Measurements from ENCODE around the gene LAG3.

Gene LAG3

GRCh38 chr12:6734506-6735387 is 37.6 kb upstream of the LAG3 start:
- TF ChIP-seq CREB1 (IDR thresholded peaks at IDR 0.05; ENCODE audit: low read depth) (no peak), MAX (IDR thresholded peaks at IDR 0.05) (no peak), TAF1 (IDR thresholded peaks at IDR 0.05; ENCODE audit: low read depth) (no peak), TCF12 (IDR thresholded peaks at IDR 0.05; ENCODE audit: low read depth) (no peak), EP300 (IDR thresholded peaks at IDR 0.05; ENCODE audit: borderline replicate concordance) (no peak), ZBTB7A (IDR thresholded peaks at IDR 0.05; ENCODE audit: low read depth) (no peak), CEBPB (IDR thresholded peaks at IDR 0.05) (no peak), NFIC (IDR thresholded peaks at IDR 0.05) (no peak), RAD21 (IDR thresholded peaks at IDR 0.05; ENCODE audit: low read depth) (no peak), TEAD4 (IDR thresholded peaks at IDR 0.05) (no peak), FOXM1 (IDR thresholded peaks at IDR 0.05; ENCODE audit: borderline replicate concordance, low read depth) (no peak)

- peak; percentile 86 for TF ChIP-seq RAD21 (IDR thresholded peaks at IDR 0.05; ENCODE audit: low read depth)
- 0 out of 2 replicates have a peak, but pooled peaks have one; percentile 11 for TF ChIP-seq NFIC (IDR thresholded peaks at IDR 0.05)
- TF ChIP-seq FOXM1 (IDR thresholded peaks at IDR 0.05; ENCODE audit: borderline replicate concordance, low read depth) = no peak
- no peak for TF ChIP-seq TEAD4 (IDR thresholded peaks at IDR 0.05)
These were observed 36.7 kb upstream of the LAG3 start for GRCh38 chr12:6735448-6736191.

DNA sequence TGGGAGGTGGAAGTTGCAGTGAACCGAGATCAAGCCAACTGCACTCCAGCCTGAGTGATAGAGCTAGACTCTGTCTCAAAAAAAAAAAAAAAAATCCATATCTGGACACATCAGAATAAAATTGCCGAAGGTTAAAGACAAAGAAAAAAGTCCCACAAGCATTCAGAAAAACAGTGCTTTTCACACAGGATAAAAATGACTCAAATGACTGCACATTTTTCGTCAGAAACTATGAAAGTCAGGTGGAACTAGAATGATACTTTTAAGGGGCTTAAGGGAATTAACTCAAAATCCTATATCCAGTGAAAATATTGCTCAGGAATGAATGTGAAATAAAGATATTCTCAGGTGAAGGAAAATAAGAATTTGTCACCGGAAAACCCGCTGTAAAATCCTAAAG is 35.6 kb upstream of the LAG3 start:
- no peak for TF ChIP-seq RAD21 (IDR thresholded peaks at IDR 0.05; ENCODE audit: low read depth)
- TF ChIP-seq TAF1 (IDR thresholded peaks at IDR 0.05; ENCODE audit: low read depth) = no peak
- TF ChIP-seq EP300 (IDR thresholded peaks at IDR 0.05; ENCODE audit: borderline replicate concordance) = no peak
- TF ChIP-seq TEAD4 (IDR thresholded peaks at IDR 0.05) = no peak
- no peak for TF ChIP-seq CREB1 (IDR thresholded peaks at IDR 0.05; ENCODE audit: low read depth)
- TF ChIP-seq CEBPB (IDR thresholded peaks at IDR 0.05) = no peak

DNA sequence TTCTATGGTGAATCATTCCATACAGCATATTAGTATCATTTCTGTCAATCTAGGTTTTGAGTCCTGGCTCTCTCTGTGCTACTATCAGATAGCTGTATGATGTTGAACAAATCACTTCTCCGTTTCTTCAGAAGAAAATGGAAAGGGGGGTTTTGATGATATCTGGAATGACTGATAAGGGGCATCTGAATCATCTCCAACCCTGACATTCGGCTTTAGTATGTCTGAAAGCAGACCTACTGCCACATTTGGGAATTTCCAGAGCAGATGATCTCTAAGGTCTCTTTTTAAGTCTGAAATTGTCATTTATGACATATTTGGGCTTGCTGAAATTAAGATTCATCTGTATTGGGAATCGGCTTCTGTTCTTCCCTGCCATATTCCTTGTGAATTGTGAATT is 29.5 kb upstream of the LAG3 start:
- TF ChIP-seq RAD21 (IDR thresholded peaks at IDR 0.05; ENCODE audit: low read depth) = no peak

DNA sequence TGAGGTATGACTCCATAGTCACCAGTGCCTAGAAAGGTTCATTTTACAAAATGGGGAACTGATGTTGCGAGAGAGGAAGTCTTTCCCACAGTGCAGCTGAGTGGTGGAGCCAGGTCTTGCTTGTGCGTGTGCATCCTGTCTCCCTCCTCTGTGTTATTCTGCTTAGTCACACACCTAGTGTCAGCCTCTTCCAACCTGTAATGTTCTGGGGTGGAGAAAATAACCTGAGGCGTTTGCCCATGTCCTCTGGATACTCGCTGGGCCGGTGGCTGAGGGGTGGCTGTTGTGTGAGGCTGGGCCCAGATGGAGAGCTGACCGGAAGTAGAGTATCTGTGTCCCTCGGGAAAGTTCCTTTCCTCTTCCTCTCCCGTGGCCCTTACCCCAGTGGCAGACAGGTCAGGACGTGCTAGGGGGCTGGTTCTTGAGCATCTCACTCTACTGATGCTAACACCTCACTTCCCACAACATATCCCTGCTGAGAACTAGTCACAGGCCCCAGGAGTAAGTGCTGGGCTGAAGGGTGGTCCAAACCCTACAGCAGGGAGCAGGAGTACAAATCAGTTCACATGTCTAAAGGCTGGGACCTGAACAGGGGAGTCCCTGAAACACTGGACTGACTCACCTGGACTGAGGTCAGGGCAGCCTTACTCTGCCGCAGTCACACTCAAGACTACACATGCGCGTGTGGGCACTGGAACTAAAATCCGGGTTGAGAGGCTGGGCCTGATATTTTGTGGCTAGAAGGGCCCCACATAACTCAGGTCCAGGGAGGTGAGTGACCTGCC is 26.4 kb upstream of the LAG3 start:
- TF ChIP-seq CREB1 (IDR thresholded peaks at IDR 0.05; ENCODE audit: low read depth) = no peak
- no peak for TF ChIP-seq ZBTB7A (IDR thresholded peaks at IDR 0.05; ENCODE audit: low read depth)
- TF ChIP-seq FOXM1 (IDR thresholded peaks at IDR 0.05; ENCODE audit: borderline replicate concordance, low read depth) = no peak
- TF ChIP-seq TAF1 (IDR thresholded peaks at IDR 0.05; ENCODE audit: low read depth) = no peak
- TF ChIP-seq EGR1 (IDR thresholded peaks at IDR 0.05) = no peak
- TF ChIP-seq YY1 (IDR thresholded peaks at IDR 0.05; ENCODE audit: low read depth) = no peak
- TF ChIP-seq MAX (IDR thresholded peaks at IDR 0.05) = no peak
- no peak for TF ChIP-seq EP300 (IDR thresholded peaks at IDR 0.05; ENCODE audit: borderline replicate concordance)
- TF ChIP-seq RAD21 (IDR thresholded peaks at IDR 0.05; ENCODE audit: low read depth) = no peak
- TF ChIP-seq, protein P1, sequence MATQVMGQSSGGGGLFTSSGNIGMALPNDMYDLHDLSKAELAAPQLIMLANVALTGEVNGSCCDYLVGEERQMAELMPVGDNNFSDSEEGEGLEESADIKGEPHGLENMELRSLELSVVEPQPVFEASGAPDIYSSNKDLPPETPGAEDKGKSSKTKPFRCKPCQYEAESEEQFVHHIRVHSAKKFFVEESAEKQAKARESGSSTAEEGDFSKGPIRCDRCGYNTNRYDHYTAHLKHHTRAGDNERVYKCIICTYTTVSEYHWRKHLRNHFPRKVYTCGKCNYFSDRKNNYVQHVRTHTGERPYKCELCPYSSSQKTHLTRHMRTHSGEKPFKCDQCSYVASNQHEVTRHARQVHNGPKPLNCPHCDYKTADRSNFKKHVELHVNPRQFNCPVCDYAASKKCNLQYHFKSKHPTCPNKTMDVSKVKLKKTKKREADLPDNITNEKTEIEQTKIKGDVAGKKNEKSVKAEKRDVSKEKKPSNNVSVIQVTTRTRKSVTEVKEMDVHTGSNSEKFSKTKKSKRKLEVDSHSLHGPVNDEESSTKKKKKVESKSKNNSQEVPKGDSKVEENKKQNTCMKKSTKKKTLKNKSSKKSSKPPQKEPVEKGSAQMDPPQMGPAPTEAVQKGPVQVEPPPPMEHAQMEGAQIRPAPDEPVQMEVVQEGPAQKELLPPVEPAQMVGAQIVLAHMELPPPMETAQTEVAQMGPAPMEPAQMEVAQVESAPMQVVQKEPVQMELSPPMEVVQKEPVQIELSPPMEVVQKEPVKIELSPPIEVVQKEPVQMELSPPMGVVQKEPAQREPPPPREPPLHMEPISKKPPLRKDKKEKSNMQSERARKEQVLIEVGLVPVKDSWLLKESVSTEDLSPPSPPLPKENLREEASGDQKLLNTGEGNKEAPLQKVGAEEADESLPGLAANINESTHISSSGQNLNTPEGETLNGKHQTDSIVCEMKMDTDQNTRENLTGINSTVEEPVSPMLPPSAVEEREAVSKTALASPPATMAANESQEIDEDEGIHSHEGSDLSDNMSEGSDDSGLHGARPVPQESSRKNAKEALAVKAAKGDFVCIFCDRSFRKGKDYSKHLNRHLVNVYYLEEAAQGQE (IDR thresholded peaks at IDR 0.05; ENCODE audit: low read depth) = no peak
- TF ChIP-seq TEAD4 (IDR thresholded peaks at IDR 0.05) = no peak
- TF ChIP-seq, protein P2, sequence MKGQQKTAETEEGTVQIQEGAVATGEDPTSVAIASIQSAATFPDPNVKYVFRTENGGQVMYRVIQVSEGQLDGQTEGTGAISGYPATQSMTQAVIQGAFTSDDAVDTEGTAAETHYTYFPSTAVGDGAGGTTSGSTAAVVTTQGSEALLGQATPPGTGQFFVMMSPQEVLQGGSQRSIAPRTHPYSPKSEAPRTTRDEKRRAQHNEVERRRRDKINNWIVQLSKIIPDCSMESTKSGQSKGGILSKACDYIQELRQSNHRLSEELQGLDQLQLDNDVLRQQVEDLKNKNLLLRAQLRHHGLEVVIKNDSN (IDR thresholded peaks at IDR 0.05) = no peak
- no peak for TF ChIP-seq NFIC (IDR thresholded peaks at IDR 0.05)
- no peak for TF ChIP-seq CEBPB (IDR thresholded peaks at IDR 0.05)

DNA sequence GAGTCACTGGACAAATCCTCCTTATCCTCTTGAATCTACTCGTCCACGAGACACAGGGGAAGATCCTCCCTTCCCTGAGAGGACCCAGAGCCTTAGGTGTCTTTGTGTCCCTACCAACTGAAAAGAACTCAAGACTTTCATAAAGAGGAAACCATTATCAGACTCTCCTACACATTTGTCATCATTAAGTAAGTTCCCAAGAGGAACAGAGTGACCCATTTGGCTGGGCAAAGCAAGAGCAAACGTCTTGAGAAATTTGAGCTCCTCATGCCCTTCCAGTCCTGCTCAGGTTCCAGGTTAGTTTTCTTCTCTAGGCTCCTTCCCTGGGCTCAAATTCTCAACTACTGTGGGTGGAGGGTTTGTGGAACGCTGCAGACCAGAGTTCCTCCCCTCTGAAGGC is 25.1 kb upstream of the LAG3 start:
- TF ChIP-seq FOXM1 (IDR thresholded peaks at IDR 0.05; ENCODE audit: borderline replicate concordance, low read depth) = no peak
- TF ChIP-seq EP300 (IDR thresholded peaks at IDR 0.05; ENCODE audit: borderline replicate concordance) = no peak
- no peak for TF ChIP-seq NFIC (IDR thresholded peaks at IDR 0.05)
- TF ChIP-seq ZBTB7A (IDR thresholded peaks at IDR 0.05; ENCODE audit: low read depth) = no peak
- no peak for TF ChIP-seq EGR1 (IDR thresholded peaks at IDR 0.05)
- no peak for TF ChIP-seq MAX (IDR thresholded peaks at IDR 0.05)

DNA sequence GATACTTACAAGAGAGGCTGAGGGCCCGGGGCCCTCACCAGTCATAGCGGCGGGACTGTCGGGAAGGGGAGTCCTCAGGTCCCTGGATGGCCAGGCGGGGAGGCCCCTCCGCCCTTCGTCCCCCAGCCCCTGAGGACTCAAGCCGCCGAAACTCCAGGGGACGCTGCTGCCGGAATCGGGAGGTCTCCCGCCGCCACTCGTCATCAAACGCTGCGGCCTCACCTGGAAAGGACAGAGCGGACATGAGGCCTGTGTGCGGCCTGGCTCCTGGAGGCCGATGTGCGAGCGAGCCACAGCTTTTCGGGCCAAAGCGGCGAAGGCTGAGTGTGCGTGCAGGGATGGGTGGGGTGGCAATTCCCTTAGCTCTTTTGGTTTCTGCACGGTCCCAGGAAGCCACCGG is 23.6 kb upstream of the LAG3 start:
- TF ChIP-seq YY1 (IDR thresholded peaks at IDR 0.05; ENCODE audit: low read depth) (no peak), RAD21 (IDR thresholded peaks at IDR 0.05; ENCODE audit: low read depth) (no peak), MAX (IDR thresholded peaks at IDR 0.05) (no peak), NFIC (IDR thresholded peaks at IDR 0.05) (no peak), ZBTB7A (IDR thresholded peaks at IDR 0.05; ENCODE audit: low read depth) (no peak), EGR1 (IDR thresholded peaks at IDR 0.05) (no peak), TEAD4 (IDR thresholded peaks at IDR 0.05) (no peak), TCF12 (IDR thresholded peaks at IDR 0.05; ENCODE audit: low read depth) (no peak), TAF1 (IDR thresholded peaks at IDR 0.05; ENCODE audit: low read depth) (no peak), CREB1 (IDR thresholded peaks at IDR 0.05; ENCODE audit: low read depth) (no peak), EP300 (IDR thresholded peaks at IDR 0.05; ENCODE audit: borderline replicate concordance) (no peak), CEBPB (IDR thresholded peaks at IDR 0.05) (no peak), FOXM1 (IDR thresholded peaks at IDR 0.05; ENCODE audit: borderline replicate concordance, low read depth) (no peak)
- TF ChIP-seq, protein P1 (IDR thresholded peaks at IDR 0.05; ENCODE audit: low read depth) = no peak
- TF ChIP-seq, protein P2 (IDR thresholded peaks at IDR 0.05) = no peak

Measured in Ishikawa (cell line).